Neural crest cell (in vitro differentiated cells): ENCODE results near the gene AAGAB. TPM values are rescaled to one million over a fixed set of nuclear protein-coding genes. Genes with fewer than 3 reads are reported as not detected.

Source experiments
- DNase-seq: peaks from one replicate; pipeline ENCODE4 v3.0.0; 2021; ENCODE audit warnings: low read depth, mixed read lengths, low spot score
- H3K27ac Mint-ChIP-seq: one replicate; pipeline ENCODE4 v1.8.0; 2021; ENCODE audit warnings: mild to moderate bottlenecking, mixed read lengths; ENCODE audit not compliant: unreplicated experiment
- H3K27me3 Mint-ChIP-seq: 2 replicates; pipeline ENCODE4 v1.8.0; 2021; ENCODE audit warnings: low read depth, mild to moderate bottlenecking, mixed read lengths
- H3K36me3 Mint-ChIP-seq: 2 replicates; pipeline ENCODE4 v1.8.0; 2021; ENCODE audit warnings: low read depth, mild to moderate bottlenecking, mixed read lengths
- H3K4me1 Mint-ChIP-seq: 2 replicates; pipeline ENCODE4 v1.8.0; 2021; ENCODE audit warnings: mixed read lengths
- H3K4me3 Mint-ChIP-seq: one replicate; pipeline ENCODE4 v1.8.0; 2021; ENCODE audit warnings: mild to moderate bottlenecking, mixed read lengths
- H3K9me3 Mint-ChIP-seq: 2 replicates; pipeline ENCODE4 v1.8.0; 2021; ENCODE audit warnings: mixed read lengths
- total RNA-seq: library from RNA; stranded (reverse); gene quantifications from 2 replicates; pipeline ENCODE4 v1.2.1, GENCODE V29; 2021
- TF ChIP-seq, protein P1 (sequence below): fragments of 200-600 bp; sonication (generic); conservative IDR thresholded peaks from 2 replicates; pipeline ENCODE4 v1.5.0; 2021; ENCODE audit warnings: antibody characterized with exemption, mild to moderate bottlenecking

AAGAB gene
- total RNA-seq, 1 donor from 2014 or later, result 54.9 TPM

DNA sequence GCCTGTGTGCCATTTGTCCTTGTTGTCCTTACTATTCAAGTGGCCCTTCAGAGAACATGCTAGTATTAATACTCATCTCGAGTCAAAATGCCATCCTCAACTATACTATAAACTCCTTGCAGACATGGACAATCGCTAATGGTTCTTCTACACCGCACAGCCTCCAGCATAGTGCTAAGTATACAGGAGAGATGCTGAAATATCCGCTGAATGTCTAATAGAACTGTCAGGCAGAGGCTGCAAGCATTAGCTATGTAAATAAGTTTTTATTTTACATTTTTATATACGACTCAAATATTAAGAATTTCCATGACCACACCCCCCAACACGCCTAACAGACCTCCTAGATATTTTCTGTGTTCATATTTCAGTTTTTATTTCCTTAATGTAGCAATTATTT, 39.4 kb downstream of the AAGAB start:
- H3K4me1 Mint-ChIP-seq, result no peaks in the 10 kb centered on the region
- no peaks in the 10 kb centered on the region for H3K9me3 Mint-ChIP-seq
- no peak overlapping the region for H3K4me3 Mint-ChIP-seq
- DNase-seq, result no peak
- peaks cover 11% of the 10 kb centered on the region for H3K36me3 Mint-ChIP-seq
- TF ChIP-seq, protein P1, sequence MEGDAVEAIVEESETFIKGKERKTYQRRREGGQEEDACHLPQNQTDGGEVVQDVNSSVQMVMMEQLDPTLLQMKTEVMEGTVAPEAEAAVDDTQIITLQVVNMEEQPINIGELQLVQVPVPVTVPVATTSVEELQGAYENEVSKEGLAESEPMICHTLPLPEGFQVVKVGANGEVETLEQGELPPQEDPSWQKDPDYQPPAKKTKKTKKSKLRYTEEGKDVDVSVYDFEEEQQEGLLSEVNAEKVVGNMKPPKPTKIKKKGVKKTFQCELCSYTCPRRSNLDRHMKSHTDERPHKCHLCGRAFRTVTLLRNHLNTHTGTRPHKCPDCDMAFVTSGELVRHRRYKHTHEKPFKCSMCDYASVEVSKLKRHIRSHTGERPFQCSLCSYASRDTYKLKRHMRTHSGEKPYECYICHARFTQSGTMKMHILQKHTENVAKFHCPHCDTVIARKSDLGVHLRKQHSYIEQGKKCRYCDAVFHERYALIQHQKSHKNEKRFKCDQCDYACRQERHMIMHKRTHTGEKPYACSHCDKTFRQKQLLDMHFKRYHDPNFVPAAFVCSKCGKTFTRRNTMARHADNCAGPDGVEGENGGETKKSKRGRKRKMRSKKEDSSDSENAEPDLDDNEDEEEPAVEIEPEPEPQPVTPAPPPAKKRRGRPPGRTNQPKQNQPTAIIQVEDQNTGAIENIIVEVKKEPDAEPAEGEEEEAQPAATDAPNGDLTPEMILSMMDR, result no peak
- no peak overlapping the region for H3K27ac Mint-ChIP-seq
- H3K27me3 Mint-ChIP-seq, result no peaks in the 10 kb centered on the region

DNA sequence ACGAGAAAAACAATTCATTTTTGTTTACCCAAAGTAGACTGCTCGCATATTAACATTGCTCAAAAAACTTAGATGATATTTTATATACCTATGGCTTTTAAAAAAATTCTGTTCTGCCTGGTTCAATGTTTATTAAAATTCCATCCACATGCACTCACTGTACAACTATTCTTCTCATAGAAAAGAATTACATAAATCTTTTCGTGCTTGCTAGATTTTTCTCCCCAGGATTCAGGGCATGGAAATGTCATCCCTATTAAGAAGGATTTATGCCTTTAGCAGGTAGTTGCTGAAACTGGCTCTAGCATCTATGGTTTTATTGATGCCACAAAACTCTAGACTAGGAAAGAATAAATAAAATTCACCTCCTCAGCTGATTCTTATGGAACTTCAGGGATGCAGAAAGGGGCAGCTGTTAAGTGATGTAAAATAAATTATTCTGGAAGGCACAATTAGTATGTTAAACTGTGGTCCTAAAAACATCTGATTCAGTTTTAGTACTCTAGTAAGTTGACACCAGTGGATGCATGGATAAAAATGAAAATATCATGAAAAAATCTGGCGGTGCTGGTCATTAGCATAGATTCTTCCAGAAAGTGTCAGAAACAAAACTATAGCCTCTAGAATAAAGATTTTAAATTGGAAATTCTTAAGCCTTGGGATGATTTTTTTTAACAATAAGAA, 41.6 kb downstream of the AAGAB start:
- H3K4me1 Mint-ChIP-seq, result no peaks in the 10 kb centered on the region
- TF ChIP-seq, protein P1, result no peak
- DNase-seq, result no peak
- no peaks in the 10 kb centered on the region for H3K9me3 Mint-ChIP-seq
- no peaks in the 10 kb centered on the region for H3K27me3 Mint-ChIP-seq
- H3K36me3 Mint-ChIP-seq, result peaks cover 9% of the 10 kb centered on the region
- no peak overlapping the region for H3K4me3 Mint-ChIP-seq
- no peak overlapping the region for H3K27ac Mint-ChIP-seq

DNA sequence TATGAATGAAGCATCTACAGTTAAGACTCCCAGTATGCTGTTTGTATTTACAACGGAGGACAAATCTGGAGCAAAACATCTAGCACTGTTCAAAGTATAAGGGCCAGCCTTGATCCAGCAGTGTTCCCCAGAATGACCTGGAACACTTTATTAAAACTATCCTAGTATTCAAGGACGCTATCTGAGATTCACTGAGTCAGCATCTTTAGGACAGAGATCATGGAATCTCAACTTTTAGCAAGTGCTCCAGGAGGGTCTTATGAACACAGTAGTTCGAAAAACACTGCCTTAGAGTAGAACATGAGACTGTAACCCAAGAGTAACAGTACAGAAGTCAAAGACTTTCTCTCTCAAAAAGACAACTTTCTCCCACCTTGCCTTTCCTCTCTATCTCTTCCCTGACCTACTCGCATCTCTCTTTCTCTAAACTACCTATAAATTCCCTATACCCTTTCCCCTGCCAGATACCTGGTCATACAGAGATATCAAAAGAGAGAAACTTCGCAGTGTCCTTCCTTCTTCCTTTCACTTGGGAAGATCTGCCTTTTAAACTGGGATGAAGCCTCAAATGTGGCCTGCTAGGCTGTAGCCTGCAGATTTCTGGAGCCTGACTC, 43.8 kb downstream of the AAGAB start:
- no peaks in the 10 kb centered on the region for H3K4me1 Mint-ChIP-seq
- no peaks in the 10 kb centered on the region for H3K27me3 Mint-ChIP-seq
- TF ChIP-seq, protein P1, result no peak
- peaks cover 11% of the 10 kb centered on the region for H3K36me3 Mint-ChIP-seq
- H3K27ac Mint-ChIP-seq, result peak overlapping the region; percentile 45
- H3K4me3 Mint-ChIP-seq, result no peak overlapping the region
- no peaks in the 10 kb centered on the region for H3K9me3 Mint-ChIP-seq
- no peak for DNase-seq

DNA sequence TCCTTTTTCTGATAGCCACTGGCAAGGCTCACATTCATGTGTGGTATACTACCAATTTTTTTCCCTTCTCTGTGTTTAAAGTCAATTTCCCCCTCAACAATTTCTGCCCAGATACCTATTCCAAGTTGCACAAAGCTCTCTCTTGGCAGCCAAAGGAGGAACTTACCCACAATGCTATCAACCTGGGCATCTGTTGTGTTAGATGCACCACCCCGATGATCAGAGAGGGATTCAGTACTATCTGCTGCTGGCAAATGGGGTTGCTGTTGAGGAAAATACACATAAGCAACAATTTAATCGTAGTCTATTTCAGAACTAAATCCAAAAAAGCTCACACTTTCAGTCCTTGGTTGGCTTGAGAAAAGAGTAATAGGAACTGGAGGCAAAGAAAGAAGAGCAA, 46.1 kb downstream of the AAGAB start:
- Mint-ChIP-seq H3K27ac (no peak overlapping the region), H3K4me3 (no peak overlapping the region), H3K27me3 (no peaks in the 10 kb centered on the region), H3K36me3 (peaks cover 14% of the 10 kb centered on the region), H3K9me3 (no peaks in the 10 kb centered on the region), H3K4me1 (no peaks in the 10 kb centered on the region)
- TF ChIP-seq, protein P1, result no peak
- DNase-seq, result no peak

DNA sequence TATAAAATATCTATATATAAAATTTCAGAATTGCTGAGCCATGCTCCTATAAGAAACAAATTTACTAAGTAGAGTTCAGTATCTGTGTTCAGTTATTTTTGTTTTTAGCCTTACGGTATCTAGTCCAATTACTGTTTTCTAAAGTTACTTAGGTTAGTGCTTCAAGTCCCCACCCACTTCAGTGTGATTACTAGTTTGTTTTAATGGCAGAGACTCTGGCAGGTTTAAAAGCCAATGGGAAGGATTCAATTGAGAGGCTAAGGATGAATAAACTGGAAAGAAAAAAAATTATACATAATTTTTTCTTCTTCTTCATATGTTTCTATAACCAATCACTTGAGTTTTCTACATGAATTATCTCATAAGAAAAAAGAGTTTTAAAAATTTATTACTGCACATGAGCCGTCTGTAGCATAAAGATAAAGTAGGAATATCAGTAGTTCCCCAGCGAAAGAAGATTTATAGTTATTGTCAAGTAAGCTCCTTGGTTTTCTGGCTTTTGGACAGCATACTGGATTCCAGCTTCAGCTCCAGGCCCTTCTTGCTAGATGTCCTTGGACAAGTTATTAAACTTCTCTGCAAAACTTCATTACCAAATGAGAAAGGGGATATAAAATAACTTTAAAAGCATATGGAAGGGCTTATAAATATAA, 46.8 kb downstream of the AAGAB start:
- Mint-ChIP-seq H3K27ac (no peak overlapping the region), H3K4me1 (no peaks in the 10 kb centered on the region), H3K4me3 (no peak overlapping the region), H3K9me3 (no peaks in the 10 kb centered on the region), H3K27me3 (no peaks in the 10 kb centered on the region), H3K36me3 (peaks cover 14% of the 10 kb centered on the region)
- no peak for DNase-seq
- TF ChIP-seq, protein P1, result no peak
